Stimulated activated CD4-positive, alpha-beta T cell treated with anti-CD3 and anti-CD28 coated beads, Interleukin-2, amount 100 ng/mL, for 4 hours (primary cell): ENCODE measurements around the gene CD14.
"Not testable (repeated sequence)": the region's sequence is repeated elsewhere in the genome, so short reads cannot be mapped to it uniquely, and the experiment has no call there.

ENCODE experiments used
- DNase-seq: peaks from one replicate; pipeline ENCODE4 v3.0.0-alpha.2; 2020; ENCODE audit warnings: low read depth

CD14 gene

GRCh38 chr5:140635291-140636257 lies 2.6 kb upstream of the CD14 start:
- no peak for DNase-seq

- no peak for DNase-seq
Observed at GRCh38 chr5:140634103-140634502, 1.1 kb upstream of the CD14 start.

- DNase-seq: no peak
Observed at GRCh38 chr5:140633501-140633900, 526 bp upstream of the CD14 start.

- peak; percentile 39 for DNase-seq
Observed at GRCh38 chr5:140632366-140633020, 482 bp downstream of the CD14 start.

- no peak for DNase-seq
Observed at GRCh38 chr5:140631831-140632365, 1.1 kb downstream of the CD14 start.

- no peak for DNase-seq
Observed at GRCh38 chr5:140631036-140631417, 1.9 kb downstream of the CD14 start.

GRCh38 chr5:140630292-140631035 lies 2.5 kb downstream of the CD14 start:
- DNase-seq: no peak

GRCh38 chr5:140628711-140629110 lies 4.3 kb downstream of the CD14 start:
- DNase-seq: no peak

- no peak for DNase-seq
Observed at GRCh38 chr5:140627972-140628371, 5.0 kb downstream of the CD14 start.

GRCh38 chr5:140624886-140625285 lies 8.1 kb downstream of the CD14 start:
- DNase-seq: not testable (repeated sequence)

GRCh38 chr5:140623061-140623460 lies 9.9 kb downstream of the CD14 start:
- not testable (repeated sequence) for DNase-seq

GRCh38 chr5:140622301-140622700 lies 10.7 kb downstream of the CD14 start:
- no peak for DNase-seq

- DNase-seq: no peak
Observed at GRCh38 chr5:140611020-140611521, 21.9 kb downstream of the CD14 start.

GRCh38 chr5:140609126-140609525 lies 23.8 kb downstream of the CD14 start:
- no peak for DNase-seq

GRCh38 chr5:140608722-140609121 lies 24.3 kb downstream of the CD14 start:
- no peak for DNase-seq

- no peak for DNase-seq
Observed at GRCh38 chr5:140607031-140607430, 25.9 kb downstream of the CD14 start.

GRCh38 chr5:140605879-140606278 lies 27.1 kb downstream of the CD14 start:
- no peak for DNase-seq

GRCh38 chr5:140603734-140604133 lies 29.2 kb downstream of the CD14 start:
- no peak for DNase-seq

GRCh38 chr5:140603446-140603698 lies 29.6 kb downstream of the CD14 start:
- DNase-seq: not testable (repeated sequence)

GRCh38 chr5:140602147-140602546 lies 30.8 kb downstream of the CD14 start:
- no peak for DNase-seq

GRCh38 chr5:140600096-140600495 lies 32.9 kb downstream of the CD14 start:
- DNase-seq: no peak

GRCh38 chr5:140598836-140599235 lies 34.1 kb downstream of the CD14 start:
- DNase-seq: no peak
